Measurements from ENCODE around the gene PKNOX1. TPM values are rescaled to one million over a fixed set of nuclear protein-coding genes. Genes with fewer than 3 reads are reported as not detected.

The PKNOX1 gene
- total and polyA plus RNA-seq, 9 of the 15 experiments (the other 6 are each of a cell fraction or from before 2014, with no cell fraction given): 8.8 to 25.9 (median 13.2) TPM

DNA sequence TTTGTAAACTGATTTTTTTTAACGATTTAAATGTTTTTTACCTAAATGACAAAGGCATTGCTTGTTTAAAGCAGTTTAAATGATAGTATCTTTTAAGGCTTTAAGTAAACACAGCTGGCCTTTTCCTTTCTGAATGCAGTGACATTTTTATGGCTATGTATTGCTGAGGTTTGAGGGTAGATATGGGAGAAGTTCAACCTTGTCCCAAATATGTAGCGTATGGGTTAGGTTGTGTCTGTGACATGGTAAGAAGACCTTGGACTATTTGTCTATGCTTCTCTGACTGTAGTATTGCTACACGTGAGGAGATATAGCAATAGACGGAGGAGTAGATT is 32.5 kb downstream of the PKNOX1 start (continued):
- peak in 1 of 2 experiments; percentile 76; a peak in 2 of 4 replicates for TF ChIP-seq HDAC1 (IDR thresholded peaks at IDR 0.05)
- no peak for TF ChIP-seq HDAC8 (tag; IDR thresholded peaks at IDR 0.05)
- no peak for TF ChIP-seq ID3 (CRISPR knock-in tag; IDR thresholded peaks at IDR 0.05)
- TF ChIP-seq ID3 (tag; IDR thresholded peaks at IDR 0.05): peak; percentile 89
- TF ChIP-seq CCAR2 (IDR thresholded peaks at IDR 0.05; ENCODE audit: low read depth, low read length): no peak
- no peak for TF ChIP-seq ARNT (IDR thresholded peaks at IDR 0.05)
- TF ChIP-seq SMARCA4 (IDR thresholded peaks at IDR 0.05): 0 out of 2 replicates have a peak, but pooled peaks have one; percentile 23
- TF ChIP-seq, protein P1, sequence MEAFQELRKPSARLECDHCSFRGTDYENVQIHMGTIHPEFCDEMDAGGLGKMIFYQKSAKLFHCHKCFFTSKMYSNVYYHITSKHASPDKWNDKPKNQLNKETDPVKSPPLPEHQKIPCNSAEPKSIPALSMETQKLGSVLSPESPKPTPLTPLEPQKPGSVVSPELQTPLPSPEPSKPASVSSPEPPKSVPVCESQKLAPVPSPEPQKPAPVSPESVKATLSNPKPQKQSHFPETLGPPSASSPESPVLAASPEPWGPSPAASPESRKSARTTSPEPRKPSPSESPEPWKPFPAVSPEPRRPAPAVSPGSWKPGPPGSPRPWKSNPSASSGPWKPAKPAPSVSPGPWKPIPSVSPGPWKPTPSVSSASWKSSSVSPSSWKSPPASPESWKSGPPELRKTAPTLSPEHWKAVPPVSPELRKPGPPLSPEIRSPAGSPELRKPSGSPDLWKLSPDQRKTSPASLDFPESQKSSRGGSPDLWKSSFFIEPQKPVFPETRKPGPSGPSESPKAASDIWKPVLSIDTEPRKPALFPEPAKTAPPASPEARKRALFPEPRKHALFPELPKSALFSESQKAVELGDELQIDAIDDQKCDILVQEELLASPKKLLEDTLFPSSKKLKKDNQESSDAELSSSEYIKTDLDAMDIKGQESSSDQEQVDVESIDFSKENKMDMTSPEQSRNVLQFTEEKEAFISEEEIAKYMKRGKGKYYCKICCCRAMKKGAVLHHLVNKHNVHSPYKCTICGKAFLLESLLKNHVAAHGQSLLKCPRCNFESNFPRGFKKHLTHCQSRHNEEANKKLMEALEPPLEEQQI (IDR thresholded peaks at IDR 0.05): no peak
- no peak for TF ChIP-seq EGR1 (conservative IDR thresholded peaks at IDR 0.05)
- peak in 1 of 2 experiments; percentile 78; a peak in 2 of 4 replicates for TF ChIP-seq RCOR1 (IDR thresholded peaks at IDR 0.05; ENCODE audit: borderline replicate concordance in 1 of 2, low read depth in 2 of 2, low read length in 2 of 2)
- no peak for TF ChIP-seq TCF7L2 (IDR thresholded peaks at IDR 0.05; ENCODE audit: low read depth, low read length)
- no peak for TF ChIP-seq PHF20 (IDR thresholded peaks at IDR 0.05; ENCODE audit: partially characterized antibody)
- no peak for TF ChIP-seq BCL6 (CRISPR knock-in tag; IDR thresholded peaks at IDR 0.05)
- TF ChIP-seq, protein P2, sequence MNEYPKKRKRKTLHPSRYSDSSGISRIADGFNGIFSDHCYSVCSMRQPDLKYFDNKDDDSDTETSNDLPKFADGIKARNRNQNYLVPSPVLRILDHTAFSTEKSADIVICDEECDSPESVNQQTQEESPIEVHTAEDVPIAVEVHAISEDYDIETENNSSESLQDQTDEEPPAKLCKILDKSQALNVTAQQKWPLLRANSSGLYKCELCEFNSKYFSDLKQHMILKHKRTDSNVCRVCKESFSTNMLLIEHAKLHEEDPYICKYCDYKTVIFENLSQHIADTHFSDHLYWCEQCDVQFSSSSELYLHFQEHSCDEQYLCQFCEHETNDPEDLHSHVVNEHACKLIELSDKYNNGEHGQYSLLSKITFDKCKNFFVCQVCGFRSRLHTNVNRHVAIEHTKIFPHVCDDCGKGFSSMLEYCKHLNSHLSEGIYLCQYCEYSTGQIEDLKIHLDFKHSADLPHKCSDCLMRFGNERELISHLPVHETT (CRISPR knock-in tag; conservative IDR thresholded peaks at IDR 0.05 in 1 of 2, IDR thresholded peaks at IDR 0.05 in 1 of 2): no peak
- no peak for TF ChIP-seq TRIM25 (IDR thresholded peaks at IDR 0.05; ENCODE audit: borderline replicate concordance)
- peak; percentile 72 for TF ChIP-seq SOX6 (IDR thresholded peaks at IDR 0.05)
- no peak for TF ChIP-seq NFYB (IDR thresholded peaks at IDR 0.05; ENCODE audit: extremely low read depth, insufficient read length)
- no peak for TF ChIP-seq ZNF830 (CRISPR knock-in tag; IDR thresholded peaks at IDR 0.05)
- TF ChIP-seq CBFA2T2 (conservative IDR thresholded peaks at IDR 0.05): peak; percentile 30; the same call in 1 of the 2 replicates
- no peak for TF ChIP-seq HES1 (IDR thresholded peaks at IDR 0.05; ENCODE audit: low read depth)
- TF ChIP-seq RBM17 (IDR thresholded peaks at IDR 0.05; ENCODE audit: borderline replicate concordance, low read depth, low read length): no peak

Data from K562 (cell line).